ENCODE results near the gene WNT8B.

WNT8B gene, protein sequence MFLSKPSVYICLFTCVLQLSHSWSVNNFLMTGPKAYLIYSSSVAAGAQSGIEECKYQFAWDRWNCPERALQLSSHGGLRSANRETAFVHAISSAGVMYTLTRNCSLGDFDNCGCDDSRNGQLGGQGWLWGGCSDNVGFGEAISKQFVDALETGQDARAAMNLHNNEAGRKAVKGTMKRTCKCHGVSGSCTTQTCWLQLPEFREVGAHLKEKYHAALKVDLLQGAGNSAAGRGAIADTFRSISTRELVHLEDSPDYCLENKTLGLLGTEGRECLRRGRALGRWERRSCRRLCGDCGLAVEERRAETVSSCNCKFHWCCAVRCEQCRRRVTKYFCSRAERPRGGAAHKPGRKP
- total RNA-seq, result 0 to 0.05 (median 0) reads per million in 18 experiments

DNA sequence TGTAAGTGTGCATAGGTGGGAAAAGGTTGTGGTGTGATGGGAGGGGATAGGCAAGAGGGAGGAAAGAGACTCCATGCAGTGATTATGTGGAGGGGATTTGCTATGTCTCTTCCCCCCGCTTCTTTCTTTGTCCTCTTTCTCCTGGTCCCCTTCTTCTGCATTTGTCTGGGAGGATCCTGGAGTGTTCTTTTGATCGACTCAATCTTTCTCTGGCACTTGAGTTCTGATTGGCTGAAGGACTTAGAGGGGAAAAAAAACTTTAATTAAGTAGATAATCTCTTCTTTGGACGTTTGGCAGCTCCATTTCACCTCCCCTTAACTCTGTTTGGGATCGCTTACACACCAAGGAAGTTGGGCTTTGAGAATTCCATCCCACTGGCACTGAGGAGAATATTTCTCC is at the start of gene WNT8B:
Gene WNT8B (plus strand): TSS at position 301 of the 400 bp plus-strand sequence. CDS start 160 bp downstream, outside the sequence.
- DNase-seq, result no peak

DNA sequence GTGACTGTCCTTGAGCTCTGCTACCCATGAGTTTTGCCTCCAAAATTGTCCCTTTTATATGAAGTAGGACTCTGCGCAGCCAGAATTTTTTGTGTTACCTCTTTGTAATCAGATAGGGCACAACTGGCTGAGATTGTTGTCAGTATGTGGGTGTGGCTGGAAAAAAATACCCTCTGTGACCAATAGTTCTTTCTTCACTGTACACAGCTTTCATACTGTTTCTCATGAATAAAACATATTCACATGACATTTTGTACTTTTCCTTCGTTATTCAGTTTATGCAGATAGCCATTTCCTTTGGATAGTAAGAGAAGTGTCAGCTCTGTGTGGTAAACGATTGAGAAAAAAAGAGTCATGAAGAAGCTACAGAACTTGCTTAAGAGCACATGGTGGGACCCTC is 49.6 kb upstream of the WNT8B start:
- DNase-seq, result no peak

DNA sequence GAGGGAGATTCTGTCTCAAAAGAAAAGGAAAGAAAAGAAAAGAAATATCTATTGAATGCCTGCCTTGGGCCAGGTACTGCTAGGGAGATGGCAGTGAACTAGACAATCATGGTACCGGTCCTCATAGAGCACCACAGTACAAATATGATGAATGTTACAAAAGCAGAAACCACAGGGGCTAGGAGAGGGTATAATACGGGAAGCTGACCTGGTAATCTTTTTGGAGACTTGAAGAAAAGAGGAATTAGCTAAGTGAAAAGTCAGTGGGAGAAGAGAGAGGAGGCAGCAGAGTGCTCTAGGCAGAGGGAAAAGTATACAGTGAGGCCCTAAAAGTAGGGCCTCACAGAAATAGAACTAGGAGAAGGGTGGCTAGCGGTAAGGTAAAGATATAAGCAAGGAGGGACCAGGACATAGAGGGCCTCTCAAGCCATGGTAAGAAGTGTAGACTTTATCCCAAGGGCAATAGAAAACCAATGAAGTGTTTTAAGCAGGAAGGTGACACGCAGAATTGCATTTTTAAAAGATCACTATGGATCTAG is 42.8 kb upstream of the WNT8B start:
- DNase-seq, result peak; percentile 49 to 73

DNA sequence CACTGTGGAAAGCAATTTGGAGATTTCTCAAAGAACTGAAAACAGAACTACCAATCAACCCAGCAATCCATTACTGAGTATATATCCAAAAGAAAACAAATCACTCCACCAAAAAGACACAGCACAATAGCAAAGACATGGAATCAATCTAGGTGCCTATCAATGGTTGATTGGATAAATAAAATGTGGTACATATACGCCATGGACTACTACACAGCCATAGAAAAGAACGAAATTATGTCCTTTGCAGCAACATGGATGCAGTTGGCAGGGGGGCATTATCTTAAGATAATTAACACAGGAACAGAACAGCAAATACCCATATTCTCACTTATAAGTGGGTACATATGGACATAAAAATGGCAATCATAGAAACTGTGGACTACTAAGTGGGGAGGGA is 35.4 kb upstream of the WNT8B start:
- no peak for DNase-seq

DNA sequence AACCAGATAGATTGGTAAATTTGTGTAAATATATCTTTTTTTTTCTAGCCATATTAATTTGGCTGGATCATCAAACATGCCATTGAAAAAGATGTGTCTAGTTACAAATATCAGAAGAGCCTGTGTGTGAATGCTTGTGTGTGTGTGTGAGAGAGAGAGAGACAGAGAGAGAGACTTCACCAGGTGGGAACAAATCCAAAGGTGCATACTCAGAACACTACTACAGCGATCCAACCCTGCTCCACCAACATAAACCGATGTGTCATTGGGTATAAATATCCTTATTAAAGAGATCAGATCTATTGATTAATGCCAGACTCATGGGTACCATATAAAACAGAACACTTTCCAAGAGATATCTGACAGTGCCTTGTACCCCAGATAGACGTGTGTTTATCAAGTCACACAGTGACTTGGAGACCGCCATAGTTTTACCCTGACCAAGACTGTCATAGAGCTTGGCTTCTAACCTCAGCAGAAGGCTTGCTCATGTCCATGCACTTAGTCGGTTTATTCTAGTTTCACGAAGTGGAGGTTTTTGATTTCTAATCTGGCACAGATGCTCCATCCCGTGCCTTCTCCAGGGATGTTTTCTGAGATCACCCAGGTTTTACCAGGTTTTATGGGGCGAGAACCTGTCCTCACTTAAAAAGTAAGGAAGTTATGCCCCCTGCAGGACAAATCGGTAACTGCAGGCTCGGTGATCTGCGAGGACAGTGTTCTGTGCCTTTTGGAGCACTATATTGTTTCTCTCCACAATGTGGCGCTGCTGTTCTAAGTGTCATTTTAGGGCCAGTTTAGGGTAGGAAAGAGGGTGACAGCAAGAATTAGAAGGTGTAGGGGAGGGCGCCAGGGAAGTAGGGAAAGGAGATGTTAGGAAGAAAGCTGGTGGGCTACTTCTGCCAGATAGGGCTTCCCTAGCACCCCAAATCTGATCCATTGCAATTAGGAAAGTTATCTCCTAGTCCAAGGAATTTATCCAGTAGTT is 29.3 kb upstream of the WNT8B start:
- DNase-seq, result peak; percentile 97 to 98

DNA sequence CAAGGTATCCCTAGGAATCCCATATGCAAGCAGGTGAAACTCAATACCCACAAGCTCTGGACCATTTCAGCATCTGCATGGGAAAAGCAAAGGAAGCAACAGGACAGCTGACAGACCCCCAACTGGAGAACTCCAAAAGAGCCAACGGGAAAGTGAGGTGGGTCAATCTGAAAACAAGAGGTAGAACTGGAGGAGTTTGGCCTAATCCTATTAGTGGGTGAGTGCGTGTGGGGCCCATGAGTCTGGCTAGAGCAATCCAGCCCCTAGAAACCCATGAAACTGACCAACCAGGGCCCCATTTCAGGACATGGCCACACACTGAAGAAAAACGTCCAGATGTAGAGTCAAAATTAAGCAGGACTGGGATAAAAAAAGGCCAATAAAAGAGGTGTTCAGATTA is 26.6 kb upstream of the WNT8B start:
- DNase-seq, result no peak

DNA sequence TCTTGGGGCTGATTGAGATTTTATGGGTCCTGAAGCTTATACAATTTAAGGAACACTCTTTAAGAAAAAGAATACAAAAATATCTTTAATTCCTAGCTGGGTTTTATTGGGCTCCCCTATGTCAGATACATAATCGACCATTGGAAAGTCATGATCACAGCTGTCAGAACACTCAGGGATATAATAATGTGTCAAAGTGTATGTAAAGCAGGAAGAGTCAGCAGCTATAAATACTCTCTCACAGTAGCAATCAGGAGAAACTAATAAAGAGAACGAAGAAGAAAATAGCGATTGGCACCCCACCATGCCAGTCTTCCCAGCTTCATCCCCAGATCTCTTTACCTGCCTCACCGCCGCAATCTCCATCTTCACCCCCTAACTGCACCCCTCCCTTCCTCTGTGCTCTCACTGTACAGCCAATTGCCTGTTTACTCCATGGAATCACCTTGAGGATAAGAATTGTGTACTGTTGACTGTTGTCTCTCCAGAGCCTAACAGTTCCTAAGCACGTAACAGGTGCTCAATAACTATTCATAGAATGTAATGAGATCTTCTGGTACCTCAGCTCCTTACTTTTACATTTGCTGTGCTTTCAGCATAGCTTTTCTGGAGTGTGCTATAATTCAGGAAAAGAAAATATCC is 24.0 kb upstream of the WNT8B start:
- DNase-seq, result no peak

DNA sequence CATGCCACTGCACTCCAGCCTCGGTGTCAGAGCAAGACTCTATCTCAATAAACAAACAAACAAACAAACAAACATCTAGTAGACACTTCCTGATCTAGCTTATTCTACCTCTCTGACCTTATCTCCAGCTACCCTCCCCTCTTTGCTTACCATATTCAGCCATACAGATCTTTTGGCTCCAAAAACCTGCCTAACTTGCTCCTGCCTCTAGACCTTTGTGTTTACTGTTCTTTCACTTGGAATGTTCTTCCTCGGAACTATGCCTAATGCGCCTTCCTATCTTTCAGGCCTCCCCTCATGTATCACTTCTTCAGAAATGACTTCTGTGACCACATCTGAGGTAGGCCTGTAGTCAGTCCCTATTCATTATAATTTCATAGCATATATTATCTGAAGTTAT is 20.3 kb upstream of the WNT8B start:
- no peak for DNase-seq

DNA sequence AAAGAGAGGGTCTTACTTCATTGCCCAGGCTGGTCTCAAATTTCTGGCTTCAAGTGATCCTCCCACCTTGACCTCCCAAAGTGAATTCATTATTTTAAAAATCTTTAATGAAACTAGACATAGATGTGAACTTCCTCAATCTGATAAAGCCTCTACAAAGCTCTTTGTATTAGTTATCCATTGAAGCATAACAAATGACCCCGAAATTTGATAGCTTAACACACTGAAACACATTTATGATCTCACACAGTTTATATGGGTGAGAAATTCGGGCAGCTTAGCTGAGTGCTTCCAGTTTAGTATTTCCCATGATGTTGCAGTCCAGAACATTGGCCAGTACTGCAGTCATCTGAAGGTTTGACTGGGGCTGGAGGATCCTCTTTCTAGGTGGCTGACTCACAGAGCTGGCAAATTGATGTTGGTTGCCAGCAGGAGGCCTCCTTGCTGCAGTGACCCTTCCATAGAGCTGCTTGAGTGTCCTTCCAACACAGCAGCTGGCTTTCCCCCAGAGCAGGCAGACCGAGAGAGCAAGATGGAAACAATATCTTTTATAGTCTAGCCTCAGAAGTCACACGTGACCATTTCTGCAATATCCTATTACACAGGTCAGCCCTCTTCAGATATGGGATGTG is 16.6 kb upstream of the WNT8B start:
- DNase-seq, result no peak

DNA sequence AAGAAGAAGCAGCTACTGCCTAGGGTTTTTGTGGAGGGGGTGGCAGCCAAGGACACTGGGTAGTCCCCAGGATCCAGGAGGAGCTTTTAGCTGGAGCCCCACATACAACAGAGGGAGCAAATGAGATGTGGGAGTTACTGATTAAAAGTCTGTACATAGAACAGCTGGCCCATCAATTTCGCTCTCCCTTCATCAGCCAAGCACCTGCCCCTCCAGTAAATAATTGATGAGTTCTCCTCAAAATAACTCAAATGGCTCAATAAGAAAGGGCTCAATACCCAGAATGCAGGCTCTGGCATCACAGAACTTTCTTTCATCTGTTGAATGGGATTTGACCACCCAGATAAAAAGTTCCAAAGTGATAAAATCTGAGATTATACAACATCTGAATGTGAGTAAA is 15.1 kb upstream of the WNT8B start:
- no peak for DNase-seq

DNA sequence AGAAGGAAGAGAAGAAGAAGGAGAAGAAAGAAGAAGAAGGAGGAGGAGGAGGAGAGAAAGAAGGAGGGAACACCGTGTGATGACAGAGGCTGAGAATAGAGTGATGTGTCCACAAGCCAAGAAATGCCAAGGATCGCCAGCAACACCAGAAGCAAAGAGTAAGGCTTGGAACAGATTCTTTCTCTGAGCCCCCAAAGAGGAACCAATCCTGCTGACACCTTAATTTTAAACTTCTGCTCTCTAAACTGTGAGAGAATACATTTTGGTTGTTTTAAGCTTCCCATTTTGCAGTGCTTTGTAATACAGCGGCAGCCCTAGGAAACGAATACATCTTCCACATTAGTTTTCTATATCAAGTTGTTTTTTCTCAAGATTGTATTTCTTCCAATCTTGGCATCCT is 13.9 kb upstream of the WNT8B start:
- DNase-seq, result peak; percentile 41 to 64

DNA sequence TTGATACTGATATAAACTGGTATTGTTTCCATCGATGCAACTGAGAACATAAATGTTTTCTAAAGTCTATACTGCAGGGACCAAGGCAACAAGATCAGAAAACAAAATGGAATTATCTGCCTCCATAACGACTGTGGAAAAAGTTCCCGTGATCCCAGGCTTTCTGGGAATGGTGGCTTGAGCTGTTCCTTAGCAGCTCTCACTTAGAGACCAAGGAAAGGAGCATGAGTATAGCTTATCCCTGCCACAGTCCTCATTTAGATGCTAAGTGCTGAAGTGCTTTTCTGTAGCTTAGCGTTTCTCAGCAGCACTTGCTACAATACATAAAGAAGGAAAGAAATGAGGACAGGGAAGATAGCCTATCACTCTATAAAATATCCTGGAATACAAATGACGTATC is 5.5 kb downstream of the WNT8B start:
- no peak for DNase-seq

DNA sequence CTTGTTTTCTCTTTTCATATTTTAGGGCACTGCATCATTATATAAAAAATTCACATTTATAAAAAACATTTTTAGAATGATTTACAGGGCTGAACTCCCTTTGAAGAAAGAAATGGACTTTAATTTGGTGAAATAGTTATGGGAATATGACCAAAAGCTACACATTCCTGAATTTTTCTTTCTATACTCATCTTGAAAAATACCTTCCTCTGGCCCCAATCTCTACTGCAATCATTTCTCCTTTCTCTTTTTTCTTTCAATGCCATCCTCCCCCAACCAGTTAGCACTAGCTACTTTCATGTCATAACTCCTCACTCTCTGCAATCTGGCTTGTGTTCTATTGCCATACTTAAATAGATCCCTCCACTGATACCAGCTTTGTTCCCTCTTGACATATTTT is 6.2 kb downstream of the WNT8B start:
- DNase-seq, result no peak

DNA sequence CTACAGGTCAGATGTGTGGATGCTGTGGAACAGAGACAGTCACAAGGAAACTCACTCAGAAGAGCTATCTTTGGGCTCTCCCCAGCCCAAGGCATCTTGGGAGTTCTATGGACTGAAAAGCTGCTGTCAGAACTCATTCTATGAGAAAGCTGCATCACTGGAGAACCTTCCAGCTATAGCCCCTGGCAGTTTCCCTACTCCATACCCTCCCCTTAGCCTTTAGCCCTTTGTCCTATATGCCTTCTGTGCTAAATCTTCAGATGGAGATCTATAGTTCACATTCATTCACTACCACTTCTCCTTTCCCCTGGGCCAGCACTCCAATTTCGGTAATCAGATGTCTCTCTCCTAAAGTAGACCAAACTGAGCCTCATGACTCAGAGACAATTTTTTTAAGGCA is 6.9 kb downstream of the WNT8B start:
- DNase-seq, result no peak

DNA sequence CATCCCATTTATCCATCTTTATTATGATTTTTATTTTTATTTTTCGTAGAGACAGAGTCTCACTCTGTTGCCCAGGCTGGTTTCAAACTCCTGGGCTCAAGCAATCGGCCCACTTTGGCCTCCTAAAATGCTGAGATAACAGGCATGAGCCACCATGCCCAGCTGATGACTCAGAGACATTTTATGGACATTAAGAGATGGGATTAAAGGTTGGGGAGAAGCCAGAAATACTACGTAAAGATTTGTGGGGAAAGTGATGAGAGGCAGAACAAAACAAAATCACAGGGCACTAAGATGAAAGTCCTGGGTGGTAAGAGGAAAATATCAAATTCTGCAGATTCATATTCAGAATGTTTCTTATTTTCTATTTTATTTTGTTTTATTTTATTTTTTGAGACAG is 7.6 kb downstream of the WNT8B start:
- no peak for DNase-seq

DNA sequence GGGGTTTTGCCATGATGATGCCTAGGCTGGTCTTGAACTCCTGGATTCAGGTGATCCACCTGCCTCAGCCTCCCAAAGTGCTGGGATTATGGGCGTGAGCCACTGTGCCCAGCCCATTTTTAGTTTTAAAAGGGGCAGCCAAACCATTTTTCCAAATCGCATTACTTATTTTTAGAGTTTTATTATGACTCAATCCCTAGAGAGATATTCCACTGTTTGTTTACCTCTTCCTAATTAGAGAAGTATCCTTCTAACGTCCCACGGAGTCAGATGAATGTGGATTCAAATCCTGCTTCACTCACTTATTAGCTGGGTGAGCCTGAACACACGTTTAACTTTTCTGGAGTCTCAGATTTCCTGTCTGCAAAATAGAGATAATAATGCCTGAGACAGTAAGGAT is 15.2 kb downstream of the WNT8B start:
- DNase-seq, result no peak

DNA sequence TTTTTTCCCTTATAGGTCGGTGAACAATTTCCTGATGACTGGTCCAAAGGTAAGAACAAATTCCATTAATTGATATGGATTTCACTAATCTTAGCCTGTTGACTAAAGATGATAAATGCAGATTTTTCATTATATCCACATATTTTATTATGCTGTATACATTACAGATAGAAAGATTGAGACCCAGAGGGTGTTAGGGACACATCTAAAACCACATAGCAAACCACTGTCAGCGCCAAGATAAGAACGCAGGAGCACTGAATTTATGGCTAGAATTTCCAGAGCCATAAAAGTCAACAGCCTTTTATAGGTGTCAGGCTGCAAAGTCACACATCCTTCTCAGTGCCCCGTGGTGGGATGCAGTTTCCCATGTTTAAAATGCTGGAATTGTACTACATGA is 16.2 kb downstream of the WNT8B start:
- no peak for DNase-seq

DNA sequence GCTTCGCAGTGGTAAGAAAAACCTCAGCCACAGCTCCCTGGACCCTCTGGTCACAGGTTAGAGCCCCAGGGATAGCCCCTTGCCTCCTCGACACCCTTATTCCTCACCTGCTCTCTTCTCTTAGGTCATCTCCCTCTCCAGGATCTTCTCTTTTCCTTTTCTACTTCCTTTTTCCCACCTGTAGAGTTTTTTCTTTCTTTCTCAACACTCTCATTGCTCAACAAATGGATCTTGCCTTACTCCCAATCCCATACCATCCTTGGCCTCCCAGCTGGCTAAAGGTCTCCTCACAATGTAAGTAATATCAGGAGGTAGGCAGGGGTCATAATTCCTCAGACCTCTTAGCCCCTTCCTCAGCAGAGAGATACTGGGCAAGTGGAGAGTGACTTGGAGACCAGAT is 17.2 kb downstream of the WNT8B start:
- DNase-seq, result no peak

DNA sequence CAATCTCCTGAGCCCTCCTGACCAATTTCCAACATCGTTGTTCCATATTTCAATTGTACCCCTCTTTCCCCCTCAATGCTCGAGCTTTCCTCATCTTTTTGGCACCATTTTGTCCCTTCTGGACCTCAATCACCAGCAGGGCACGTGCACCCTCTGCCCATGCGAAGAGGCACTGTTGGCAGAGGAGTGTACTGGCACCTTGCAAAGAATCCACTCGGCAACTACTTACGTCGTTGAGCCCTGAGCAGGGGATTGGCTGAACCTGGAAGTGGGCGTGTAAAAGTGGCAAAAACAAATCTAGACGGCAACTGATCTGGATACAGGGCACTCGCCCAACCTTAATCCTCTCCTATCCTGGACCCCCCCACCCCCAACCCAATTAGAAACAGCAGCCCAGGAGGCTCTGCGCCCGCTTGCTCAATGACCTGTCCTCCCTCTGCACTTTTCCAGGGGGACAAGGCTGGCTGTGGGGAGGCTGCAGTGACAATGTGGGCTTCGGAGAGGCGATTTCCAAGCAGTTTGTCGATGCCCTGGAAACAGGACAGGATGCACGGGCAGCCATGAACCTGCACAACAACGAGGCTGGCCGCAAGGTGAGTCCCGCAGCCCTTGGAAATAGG is 18.8 kb downstream of the WNT8B start:
- peak; percentile 88 to 96 for DNase-seq

DNA sequence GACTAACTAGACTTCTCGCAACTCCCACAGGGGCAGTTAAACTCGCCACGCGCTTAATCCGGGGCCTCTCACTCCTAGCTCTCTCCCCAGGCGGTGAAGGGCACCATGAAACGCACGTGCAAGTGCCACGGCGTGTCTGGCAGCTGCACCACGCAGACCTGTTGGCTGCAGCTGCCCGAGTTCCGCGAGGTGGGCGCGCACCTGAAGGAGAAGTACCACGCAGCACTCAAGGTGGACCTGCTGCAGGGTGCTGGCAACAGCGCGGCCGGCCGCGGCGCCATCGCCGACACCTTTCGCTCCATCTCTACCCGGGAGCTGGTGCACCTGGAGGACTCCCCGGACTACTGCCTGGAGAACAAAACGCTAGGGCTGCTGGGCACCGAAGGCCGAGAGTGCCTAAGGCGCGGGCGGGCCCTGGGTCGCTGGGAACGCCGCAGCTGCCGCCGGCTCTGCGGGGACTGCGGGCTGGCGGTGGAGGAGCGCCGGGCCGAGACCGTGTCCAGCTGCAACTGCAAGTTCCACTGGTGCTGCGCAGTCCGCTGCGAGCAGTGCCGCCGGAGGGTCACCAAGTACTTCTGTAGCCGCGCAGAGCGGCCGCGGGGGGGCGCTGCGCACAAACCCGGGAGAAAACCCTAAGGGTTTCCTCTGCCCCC is 19.5 kb downstream of the WNT8B start:
- DNase-seq, result peak; percentile 57 to 74

DNA sequence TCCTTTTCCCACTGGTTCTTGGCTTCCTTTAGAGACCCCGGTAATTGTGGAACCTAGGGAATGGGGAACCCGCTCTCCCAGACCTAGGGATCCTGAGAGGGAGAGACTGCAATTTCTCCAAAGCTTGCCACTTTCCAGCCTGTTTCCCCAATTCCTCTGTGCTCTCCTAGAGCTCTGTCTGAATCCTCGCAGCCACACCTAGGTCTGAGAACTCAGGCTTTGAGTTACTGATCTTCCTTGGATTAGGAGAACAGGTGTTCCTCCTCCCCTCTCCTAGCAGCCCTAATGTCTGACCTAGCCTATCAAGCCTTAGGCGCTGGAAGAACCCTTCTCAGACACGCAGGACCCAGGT is 20.0 kb downstream of the WNT8B start:
- no peak for DNase-seq
